ENCODE results near the gene TEAD3. TPM values are rescaled to one million over a fixed set of nuclear protein-coding genes. Genes with fewer than 3 reads are reported as not detected.

The TEAD3 gene
- total and polyA plus RNA-seq, 8 donors = 3.0 to 10.0 (median 5.6) TPM

GRCh38 chr6:35508027-35508426 is 11.1 kb upstream of the TEAD3 start:
- TF ChIP-seq, protein P1, sequence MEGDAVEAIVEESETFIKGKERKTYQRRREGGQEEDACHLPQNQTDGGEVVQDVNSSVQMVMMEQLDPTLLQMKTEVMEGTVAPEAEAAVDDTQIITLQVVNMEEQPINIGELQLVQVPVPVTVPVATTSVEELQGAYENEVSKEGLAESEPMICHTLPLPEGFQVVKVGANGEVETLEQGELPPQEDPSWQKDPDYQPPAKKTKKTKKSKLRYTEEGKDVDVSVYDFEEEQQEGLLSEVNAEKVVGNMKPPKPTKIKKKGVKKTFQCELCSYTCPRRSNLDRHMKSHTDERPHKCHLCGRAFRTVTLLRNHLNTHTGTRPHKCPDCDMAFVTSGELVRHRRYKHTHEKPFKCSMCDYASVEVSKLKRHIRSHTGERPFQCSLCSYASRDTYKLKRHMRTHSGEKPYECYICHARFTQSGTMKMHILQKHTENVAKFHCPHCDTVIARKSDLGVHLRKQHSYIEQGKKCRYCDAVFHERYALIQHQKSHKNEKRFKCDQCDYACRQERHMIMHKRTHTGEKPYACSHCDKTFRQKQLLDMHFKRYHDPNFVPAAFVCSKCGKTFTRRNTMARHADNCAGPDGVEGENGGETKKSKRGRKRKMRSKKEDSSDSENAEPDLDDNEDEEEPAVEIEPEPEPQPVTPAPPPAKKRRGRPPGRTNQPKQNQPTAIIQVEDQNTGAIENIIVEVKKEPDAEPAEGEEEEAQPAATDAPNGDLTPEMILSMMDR (IDR thresholded peaks at IDR 0.05) = no peak
- DNase-seq = no peak
- H3K27ac ChIP-seq = no peak overlapping the region
- no peaks in the 10 kb centered on the region for H3K9me3 ChIP-seq
- FAIRE-seq = no peak
- H3K36me3 ChIP-seq = no peaks in the 10 kb centered on the region
- intact Hi-C loops (cut with DNase I) = no loop called here
- no peak for ATAC-seq
- no peaks in the 10 kb centered on the region for H3K4me1 ChIP-seq
- 60 to 63% methylated on average over 2 of the region's 2 CpGs for WGBS, 2 donors
- H3K27me3 ChIP-seq = no peaks in the 10 kb centered on the region
- no peak overlapping the region for H3K4me3 ChIP-seq

DNA sequence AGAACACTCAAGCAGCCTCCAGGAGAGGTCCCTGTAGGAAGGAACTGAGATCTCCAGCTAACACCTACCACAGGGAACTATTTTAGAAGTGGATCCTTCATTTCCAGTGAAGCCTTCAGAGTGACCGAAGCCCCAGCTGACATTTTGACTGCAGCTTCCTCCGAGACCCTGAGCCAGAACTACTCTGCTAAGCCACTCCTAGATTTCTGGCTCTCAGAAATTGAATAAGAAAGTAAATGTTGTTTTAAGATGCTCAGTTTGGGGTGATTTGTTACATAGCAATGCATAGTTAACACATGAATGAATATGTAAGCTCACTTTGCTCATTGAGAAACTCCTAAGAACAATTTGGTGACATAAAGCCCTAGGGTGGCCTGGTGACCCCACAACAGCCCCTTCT is 10.3 kb upstream of the TEAD3 start:
- H3K4me1 ChIP-seq = no peaks in the 10 kb centered on the region
- FAIRE-seq = no peak

GRCh38 chr6:35506536-35506935 is 9.7 kb upstream of the TEAD3 start:
- H3K27me3 ChIP-seq = no peaks in the 10 kb centered on the region
- no peaks in the 10 kb centered on the region for H3K36me3 ChIP-seq
- intact Hi-C loops (cut with DNase I) = no loop called here
- H3K4me3 ChIP-seq = no peak overlapping the region
- TF ChIP-seq, protein P1 (IDR thresholded peaks at IDR 0.05) = no peak
- ATAC-seq = no peak
- H3K27ac ChIP-seq = no peak overlapping the region
- 90 to 91% methylated on average over 3 of the region's 3 CpGs for WGBS, 2 donors
- FAIRE-seq = no peak
- DNase-seq = no peak
- H3K4me1 ChIP-seq = no peaks in the 10 kb centered on the region
- no peaks in the 10 kb centered on the region for H3K9me3 ChIP-seq

More for the DNA sequence above, 10.3 kb upstream of the TEAD3 start:
- 95 to 98% methylated on average over 2 of the region's 2 CpGs for WGBS, 2 donors
- TF ChIP-seq, protein P1 (IDR thresholded peaks at IDR 0.05) = no peak
- intact Hi-C loops (cut with DNase I) = no loop called here
- DNase-seq (no peak), ATAC-seq (no peak)
- H3K4me3 ChIP-seq = no peak overlapping the region
- H3K9me3 ChIP-seq = no peaks in the 10 kb centered on the region
- no peaks in the 10 kb centered on the region for H3K27me3 ChIP-seq
- H3K36me3 ChIP-seq = no peaks in the 10 kb centered on the region
- H3K27ac ChIP-seq = no peak overlapping the region

- H3K27me3 ChIP-seq = no peaks in the 10 kb centered on the region
- no peaks in the 10 kb centered on the region for H3K4me1 ChIP-seq
- H3K9me3 ChIP-seq = no peaks in the 10 kb centered on the region
- H3K27ac ChIP-seq = no peak overlapping the region
- TF ChIP-seq, protein P1 (IDR thresholded peaks at IDR 0.05) = no peak
- H3K4me3 ChIP-seq = no peak overlapping the region
- WGBS, 2 donors = 41 to 45% methylated on average over 21 of the region's 21 CpGs
- ATAC-seq (no peak), DNase-seq (no peak), FAIRE-seq (no peak)
- no peaks in the 10 kb centered on the region for H3K36me3 ChIP-seq
- intact Hi-C loops (cut with DNase I) = no loop called here
Observed at GRCh38 chr6:35505999-35506412, 9.1 kb upstream of the TEAD3 start.

DNA sequence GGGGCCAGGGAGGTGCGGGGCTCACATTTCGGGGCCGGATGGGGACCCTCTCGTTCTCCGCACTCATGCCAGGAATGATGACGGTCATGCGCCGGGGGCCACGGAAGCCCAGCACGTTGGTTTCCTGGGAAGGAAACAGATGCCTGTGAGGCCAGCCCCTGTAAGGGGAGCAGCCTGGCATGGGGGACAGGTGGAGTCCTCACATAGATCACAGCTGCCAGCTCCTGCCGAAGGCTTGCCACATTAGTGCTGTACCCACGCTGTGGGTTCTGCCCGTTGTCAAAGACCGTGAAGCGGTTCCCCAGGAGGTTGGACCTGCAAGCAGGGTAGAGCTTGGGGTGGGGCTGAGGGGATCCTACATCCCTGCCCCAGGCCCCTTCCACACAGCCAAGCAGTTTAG is 6.7 kb upstream of the TEAD3 start:
- intact Hi-C loops (cut with DNase I) = no loop called here
- no peaks in the 10 kb centered on the region for H3K27me3 ChIP-seq
- peak in 1 of 6 donors; percentile 27 for DNase-seq
- 40 to 43% methylated on average over 15 of the region's 15 CpGs for WGBS, 2 donors
- FAIRE-seq = no peak
- TF ChIP-seq, protein P1 (IDR thresholded peaks at IDR 0.05) = no peak
- no peaks in the 10 kb centered on the region for H3K4me1 ChIP-seq
- no peaks in the 10 kb centered on the region for H3K9me3 ChIP-seq
- no peak for ATAC-seq
- no peak overlapping the region for H3K4me3 ChIP-seq
- no peaks in the 10 kb centered on the region for H3K36me3 ChIP-seq
- H3K27ac ChIP-seq = no peak overlapping the region
